ENCODE data around the gene WIPF3.

WIPF3 gene

GRCh38 chr7:29806208-29806994, at the start of gene WIPF3:
WIPF3 (plus strand) TSS chr7:29806508; CDS start chr7:29834725, 28,217 bp downstream.
- DNase-seq (ENCODE audit: low read depth in 3 of 3), result no peak

GRCh38 chr7:29763266-29763665, 43.0 kb upstream of the WIPF3 start:
- DNase-seq (ENCODE audit: low read depth in 3 of 3), result no peak

GRCh38 chr7:29764227-29764626, 42.1 kb upstream of the WIPF3 start:
- DNase-seq (ENCODE audit: low read depth in 3 of 3), result no peak

GRCh38 chr7:29765490-29765889, 40.8 kb upstream of the WIPF3 start:
- no peak for DNase-seq (ENCODE audit: low read depth in 3 of 3)

GRCh38 chr7:29770371-29770770, 35.9 kb upstream of the WIPF3 start:
- no peak for DNase-seq (ENCODE audit: low read depth in 3 of 3)

GRCh38 chr7:29771081-29771816, 35.1 kb upstream of the WIPF3 start:
- no peak for DNase-seq (ENCODE audit: low read depth in 3 of 3)

- DNase-seq (ENCODE audit: low read depth in 3 of 3), result no peak
These were observed 27.3 kb upstream of the WIPF3 start for GRCh38 chr7:29779017-29779416.

- DNase-seq (ENCODE audit: low read depth in 3 of 3), result no peak
These were observed 26.0 kb upstream of the WIPF3 start for GRCh38 chr7:29780346-29780745.

GRCh38 chr7:29783671-29784070, 22.6 kb upstream of the WIPF3 start:
- DNase-seq (ENCODE audit: low read depth in 3 of 3), result no peak

GRCh38 chr7:29793507-29793906, 12.8 kb upstream of the WIPF3 start:
- no peak for DNase-seq (ENCODE audit: low read depth in 3 of 3)

GRCh38 chr7:29794959-29795629, 11.2 kb upstream of the WIPF3 start:
- DNase-seq (ENCODE audit: low read depth in 3 of 3), result no peak

- no peak for DNase-seq (ENCODE audit: low read depth in 3 of 3)
These were observed 10.4 kb upstream of the WIPF3 start for GRCh38 chr7:29795696-29796580.

GRCh38 chr7:29797112-29797944, 9.0 kb upstream of the WIPF3 start:
- DNase-seq (ENCODE audit: low read depth in 3 of 3), result no peak

- DNase-seq (ENCODE audit: low read depth in 3 of 3), result no peak
These were observed 7.9 kb upstream of the WIPF3 start for GRCh38 chr7:29798422-29798821.

GRCh38 chr7:29801929-29802328, 4.4 kb upstream of the WIPF3 start:
- DNase-seq (ENCODE audit: low read depth in 3 of 3), result no peak

- DNase-seq (ENCODE audit: low read depth in 3 of 3), result no peak
These were observed 1.3 kb upstream of the WIPF3 start for GRCh38 chr7:29805031-29805430.

GRCh38 chr7:29805886-29806207, 461 bp upstream of the WIPF3 start:
- no peak for DNase-seq (ENCODE audit: low read depth in 3 of 3)

- no peak for DNase-seq (ENCODE audit: low read depth in 3 of 3)
These were observed 910 bp downstream of the WIPF3 start for GRCh38 chr7:29806995-29807841.

- no peak for DNase-seq (ENCODE audit: low read depth in 3 of 3)
These were observed 1.9 kb downstream of the WIPF3 start for GRCh38 chr7:29808075-29808801.

All from stimulated activated CD4-positive, alpha-beta T cell treated with anti-CD3 and anti-CD28 coated beads, TNF-alpha, amount 100 ng/mL, for 48 hours (primary cell).